Measurements from ENCODE around the gene AGAP1.

Gene AGAP1

DNA sequence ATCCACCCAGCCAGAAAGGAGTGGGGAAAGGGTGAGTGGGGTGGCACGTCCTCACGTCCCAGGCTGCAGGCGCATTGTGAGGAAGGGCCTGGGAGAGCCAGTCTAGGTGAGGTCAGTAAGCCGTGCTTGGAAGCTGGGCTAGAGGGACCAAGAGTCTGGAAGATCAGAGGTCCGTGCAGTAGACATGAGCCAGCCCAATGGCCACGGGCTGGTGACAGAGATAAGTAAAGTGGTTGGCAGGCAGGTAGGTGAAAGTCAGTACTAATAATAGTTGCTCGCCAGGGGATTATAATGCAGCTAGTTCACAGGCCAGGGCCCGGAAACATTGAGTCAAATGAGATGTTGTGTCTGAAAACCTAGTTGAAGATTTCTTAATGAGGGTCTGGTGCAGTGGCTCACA, 541.1 kb downstream of the AGAP1 start:
- no peak for DNase-seq

DNA sequence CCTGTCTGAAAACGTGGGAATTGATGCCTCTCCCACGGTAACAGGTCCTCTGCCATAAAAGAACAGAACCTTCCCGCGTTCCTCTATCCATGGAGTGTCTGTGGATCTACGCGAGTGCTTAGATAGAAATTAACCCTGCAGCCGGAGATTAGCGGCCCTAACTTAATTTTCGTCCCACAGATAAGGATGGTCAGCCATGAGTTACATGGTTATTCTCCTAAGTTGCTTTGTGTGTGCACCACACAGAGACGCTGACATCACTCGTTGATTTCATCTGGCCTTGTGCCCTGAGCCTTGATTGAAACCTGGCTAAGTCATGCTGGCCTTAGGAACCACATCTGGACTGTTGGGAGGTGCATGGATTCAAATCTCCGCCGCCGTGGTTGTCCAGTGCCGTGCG, 542.2 kb downstream of the AGAP1 start:
- DNase-seq = no peak

DNA sequence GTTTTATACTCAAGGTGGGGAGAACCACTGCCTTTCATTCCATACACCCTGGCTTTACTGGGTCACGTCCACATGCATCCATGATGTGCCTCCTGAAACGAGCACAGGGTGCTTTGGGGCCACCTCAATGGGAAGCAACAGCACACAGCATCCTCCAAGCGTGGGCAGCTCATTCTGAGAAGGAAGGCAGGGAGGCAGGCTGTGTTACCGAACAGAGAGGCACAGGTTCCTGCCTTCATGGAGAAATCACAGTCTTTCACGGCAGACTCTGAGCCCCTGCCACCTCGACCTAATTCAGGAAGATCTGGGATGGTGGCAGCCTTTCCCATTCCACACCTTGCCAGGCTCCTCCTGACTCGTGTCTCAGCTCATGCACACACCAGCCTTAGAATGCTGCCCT, 544.3 kb downstream of the AGAP1 start:
- no peak for DNase-seq

DNA sequence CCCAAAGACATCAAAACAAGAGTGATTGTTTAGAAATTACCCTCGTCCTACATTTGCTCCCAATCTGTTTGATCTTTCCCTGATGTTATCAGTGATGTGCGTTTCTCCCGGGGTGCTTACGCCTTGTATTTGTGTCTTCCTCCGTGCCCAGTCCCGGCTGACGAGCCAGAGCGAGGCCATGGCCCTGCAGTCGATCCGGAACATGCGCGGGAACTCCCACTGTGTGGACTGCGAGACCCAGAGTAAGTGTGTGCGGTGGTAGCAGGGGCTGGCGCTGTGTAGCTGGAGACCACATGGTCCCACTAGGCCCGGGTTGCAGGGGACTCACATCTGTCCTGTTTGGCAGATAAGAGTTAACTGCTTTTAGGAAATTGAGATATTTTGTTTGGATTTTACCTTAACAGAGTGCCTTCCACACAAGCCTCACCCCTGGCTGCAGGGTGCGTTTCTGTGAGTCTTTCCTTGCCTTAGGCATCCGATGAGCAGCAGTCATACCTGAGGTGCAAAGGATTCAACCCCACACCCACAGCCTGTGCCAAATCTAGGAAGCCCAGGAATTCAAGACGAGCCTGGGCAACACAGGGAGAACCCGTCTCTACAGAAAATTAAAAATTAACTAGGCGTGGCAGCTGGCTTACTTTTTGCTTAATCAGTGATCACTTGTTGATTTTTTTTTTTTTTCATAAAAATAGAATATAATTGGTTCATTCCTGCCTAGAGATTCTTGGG, 546.9 kb downstream of the AGAP1 start:
- DNase-seq = no peak

DNA sequence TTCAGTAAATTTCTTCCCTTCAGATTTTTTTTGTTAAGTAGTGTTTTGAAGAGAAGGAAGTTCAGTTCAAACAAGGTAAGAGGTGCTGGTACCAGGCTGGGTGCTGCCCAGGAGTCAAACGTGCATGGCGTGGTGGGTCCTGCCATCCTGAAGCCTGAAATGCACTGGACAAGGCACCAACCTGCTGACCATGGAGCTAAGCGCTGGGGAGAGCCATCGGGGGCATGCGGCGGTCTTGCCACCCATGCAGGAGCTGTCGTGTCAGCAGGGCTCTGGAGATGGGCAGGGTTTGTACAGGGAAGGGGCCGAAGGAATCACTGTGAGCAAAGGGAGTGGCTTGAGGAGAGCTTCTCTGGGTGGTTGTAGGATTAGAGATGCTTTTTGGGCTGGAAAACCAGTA, 547.8 kb downstream of the AGAP1 start:
- no peak for DNase-seq

DNA sequence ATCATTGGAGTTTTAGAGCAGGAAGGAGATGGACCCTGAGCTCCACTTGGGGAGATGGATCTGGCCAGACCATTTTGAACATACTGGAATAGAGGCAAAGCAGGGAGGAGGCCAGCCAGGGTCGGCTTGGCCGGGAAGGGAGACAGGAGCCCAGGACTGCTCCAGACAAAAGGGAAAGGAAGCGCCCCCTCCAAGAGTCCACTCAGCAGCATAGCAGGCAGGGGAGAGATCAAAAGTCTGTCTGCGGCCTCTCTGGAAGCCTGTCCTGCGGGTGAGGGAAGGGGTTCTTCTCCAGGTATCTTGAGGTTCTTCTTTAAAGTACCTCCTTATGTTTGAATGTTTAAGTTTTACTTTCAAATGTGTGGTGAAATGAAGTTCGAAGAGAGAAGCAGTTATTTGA, 548.2 kb downstream of the AGAP1 start:
- DNase-seq = no peak

DNA sequence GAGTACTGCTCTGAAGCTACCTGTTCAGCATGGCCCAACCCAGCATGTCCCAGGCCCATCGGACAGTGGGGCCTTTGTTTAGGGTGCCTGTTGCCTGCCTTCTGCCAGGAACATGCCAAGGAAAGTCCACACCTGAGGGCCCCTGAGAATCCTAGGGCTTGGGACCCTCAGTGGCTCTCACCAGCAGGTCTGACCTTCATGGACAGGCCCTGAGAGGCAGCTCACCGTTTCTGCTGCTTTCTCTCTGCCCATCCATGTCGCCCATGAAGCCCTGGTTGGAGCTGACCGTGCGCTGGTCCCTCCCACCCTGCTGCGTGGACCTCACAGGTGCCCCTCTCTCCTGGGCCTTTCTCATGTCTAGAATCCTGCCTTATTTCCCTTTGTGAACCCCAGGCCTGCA, 550.3 kb downstream of the AGAP1 start:
- no peak for DNase-seq

DNA sequence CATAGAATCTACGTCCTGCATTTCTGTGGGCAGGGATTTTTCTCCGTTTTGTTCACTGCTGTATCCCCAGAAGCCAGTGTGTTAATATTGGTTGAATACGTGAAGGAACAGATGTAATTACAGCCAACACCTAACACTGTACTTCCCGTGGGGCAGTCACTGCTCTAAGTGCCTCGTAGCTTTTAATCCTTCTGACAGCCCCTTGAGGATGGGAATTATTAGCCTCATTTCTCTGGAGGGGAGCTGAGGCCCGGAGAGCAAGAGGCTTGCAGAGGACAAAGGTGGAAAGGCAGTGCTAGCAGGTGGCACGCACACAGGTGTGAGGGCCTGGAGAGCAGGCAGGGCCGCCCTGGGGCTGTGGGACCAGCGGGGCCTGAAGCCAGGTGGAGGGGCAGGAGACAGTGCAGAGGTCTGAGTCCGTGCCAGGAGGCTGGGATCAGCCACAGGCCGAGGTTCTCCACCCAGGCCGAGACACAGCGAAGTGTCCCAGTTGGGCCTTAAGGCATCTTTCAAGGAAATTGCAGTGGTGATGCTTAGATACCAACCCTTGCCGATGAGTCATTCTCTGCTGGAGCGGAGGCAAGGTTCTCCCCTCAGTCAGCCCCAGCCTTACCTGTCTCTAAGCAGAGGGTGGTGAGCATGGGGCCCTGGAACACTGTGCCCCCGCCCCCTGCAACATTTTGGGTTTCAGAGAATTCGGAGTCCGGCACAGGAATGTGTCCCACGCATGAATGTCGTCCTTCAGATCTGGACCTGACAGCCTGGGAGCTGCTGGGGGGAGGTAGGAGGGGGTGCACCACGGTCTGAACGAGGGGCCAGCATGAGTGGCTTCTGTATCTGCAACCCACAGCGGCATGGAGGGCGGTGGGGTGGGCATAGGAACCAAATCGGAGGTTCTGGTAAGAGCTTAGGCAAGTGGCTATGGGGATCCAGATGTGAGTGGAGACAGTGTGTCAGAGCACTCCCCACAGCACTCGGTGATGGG, 551.7 kb downstream of the AGAP1 start:
- DNase-seq = no peak

DNA sequence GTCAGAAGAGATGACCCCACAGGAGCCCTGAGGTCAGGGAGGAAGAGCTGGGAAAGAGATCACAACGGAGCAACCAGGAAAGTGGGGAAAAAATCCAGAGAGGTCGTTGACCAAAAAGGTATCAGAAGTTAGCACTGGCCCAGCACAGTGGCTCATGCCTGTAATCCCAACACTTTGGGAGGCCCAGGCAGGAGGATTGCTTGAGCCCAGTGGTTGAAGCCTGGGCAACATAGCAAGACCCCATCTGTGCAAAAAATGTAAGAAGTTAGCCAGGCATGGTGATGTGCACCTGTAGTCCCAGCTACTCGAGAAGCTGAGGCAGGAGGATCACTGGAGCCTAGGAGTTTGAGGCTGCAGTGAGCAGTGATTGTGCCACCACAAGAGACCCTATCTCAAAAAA, 552.9 kb downstream of the AGAP1 start:
- DNase-seq = no peak

DNA sequence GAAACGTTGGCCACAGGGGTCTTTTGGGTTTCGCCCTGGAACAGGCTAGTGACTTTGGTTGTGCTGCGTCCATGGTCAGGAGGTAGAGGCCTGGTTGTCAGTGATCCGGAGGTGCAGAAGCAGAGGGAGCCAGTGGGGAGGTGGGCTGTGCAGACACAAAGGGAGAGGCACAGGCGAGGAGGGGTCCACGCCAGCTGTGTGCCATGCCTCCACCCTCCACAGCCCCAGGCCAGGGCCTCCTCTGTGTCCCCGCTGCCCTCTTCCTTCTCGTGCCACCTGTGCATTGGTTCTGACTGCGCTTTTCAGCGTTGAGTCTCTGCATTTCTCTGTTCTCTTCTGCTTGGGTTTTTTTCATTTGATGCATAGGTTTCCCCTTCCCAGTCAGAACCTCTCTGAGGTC, 553.3 kb downstream of the AGAP1 start:
- DNase-seq = no peak

DNA sequence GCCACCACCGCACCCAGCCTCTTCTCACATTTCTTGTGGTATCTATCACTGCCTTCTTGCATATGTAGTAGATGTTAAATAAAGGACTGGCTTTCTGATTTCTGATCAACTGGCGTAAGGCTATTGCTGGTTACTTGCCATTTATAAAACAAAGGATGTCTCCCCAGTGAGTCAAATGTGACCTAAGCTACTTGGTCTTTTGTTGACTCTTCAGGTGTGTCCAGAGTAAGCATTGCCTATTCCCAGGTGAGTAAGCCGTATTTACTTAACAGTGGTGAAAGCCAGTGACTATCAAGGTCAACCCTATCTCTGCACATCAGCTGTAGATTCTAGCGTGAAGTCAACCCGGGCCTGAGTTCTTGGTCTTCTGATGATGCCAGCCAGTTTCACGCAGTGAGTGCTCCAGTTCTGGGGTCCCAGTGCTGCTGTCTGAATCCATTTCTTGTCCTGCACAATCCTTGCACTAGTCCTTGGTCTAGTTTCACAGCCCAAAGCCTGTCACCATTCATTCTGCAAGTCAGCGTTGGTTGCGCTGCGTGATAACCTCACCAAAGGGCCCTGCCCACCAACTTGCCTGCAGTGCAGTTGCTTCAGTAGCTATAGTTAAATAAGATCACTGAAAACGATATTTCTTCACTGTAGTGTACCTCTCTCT, 554.2 kb downstream of the AGAP1 start:
- no peak for DNase-seq

DNA sequence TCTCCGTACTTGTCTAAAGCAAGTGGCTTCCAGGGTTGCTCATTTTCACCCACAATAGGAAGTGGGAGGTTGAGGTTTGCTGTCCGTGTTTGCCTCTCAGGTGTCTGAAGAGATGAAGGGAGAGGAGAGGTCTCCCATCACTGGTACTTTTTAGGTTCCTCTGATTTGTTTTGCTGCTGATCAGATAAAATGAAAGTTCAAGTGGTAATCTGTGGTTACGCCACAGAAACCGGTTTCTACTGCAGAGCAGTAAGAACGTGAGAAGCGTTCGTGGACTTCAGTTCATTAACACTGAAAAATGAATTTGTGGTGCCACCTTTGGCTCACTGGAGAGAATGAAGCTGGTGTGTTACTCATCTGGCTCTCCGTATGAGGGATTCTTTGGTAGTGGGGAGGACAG, 556.1 kb downstream of the AGAP1 start:
- no peak for DNase-seq

DNA sequence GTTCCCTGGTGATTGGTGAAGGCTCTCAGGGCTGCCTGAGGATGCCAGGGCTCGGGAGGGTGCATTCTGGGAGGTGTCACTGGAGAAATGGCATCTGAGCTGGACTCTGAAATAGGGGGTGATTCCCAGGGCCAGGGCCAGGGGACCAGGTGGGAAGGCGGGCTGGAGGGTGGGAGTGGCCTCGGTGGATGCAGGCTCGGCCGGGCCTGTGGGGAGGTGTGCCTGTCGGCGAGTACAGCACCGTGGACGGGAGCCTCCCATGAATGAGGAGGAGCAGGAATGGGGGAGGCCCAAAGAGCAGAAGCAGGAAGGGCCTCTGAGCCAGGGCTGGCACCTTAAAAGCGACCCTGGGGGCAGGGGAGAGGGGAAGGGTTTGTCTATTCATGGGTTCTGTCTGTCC, 557.5 kb downstream of the AGAP1 start:
- no peak for DNase-seq

DNA sequence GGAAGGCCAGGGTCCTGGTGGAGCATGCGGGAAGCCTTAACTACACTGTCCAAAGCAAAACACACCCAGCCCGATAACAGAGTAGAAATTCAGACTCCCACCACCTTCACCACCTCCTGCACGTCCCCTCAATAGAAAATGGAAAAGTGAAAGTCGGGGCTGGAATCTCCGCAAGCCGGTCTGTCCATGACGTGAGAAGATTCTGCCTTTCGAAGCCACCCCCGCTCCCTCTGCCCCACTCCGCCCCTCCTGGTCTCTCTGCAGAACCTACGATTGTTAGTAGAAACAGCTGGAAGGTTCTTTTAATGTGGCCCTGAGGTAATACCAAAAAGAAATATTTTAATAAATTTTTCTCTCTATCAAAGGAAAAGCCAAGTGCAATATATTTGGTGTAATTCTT, 558.0 kb downstream of the AGAP1 start:
- DNase-seq = no peak

DNA sequence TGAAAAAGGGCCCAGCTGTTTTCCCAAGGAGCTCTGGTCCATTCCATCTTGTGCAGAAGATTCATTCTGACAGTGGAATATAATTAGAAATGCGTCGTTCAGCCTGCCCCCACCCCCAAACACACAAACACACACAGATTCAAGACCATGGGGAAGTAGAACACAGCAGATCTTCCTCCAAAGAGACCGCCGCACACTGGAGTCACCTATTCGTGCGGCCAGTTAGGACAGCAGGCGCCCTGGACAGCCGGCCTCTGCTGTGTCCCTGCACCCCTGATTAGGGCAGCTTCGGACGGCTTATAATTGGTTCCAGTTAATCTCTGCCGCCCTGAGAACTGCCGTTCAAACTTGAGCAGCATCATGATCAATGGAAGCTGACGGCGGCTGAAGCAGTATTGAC, 558.4 kb downstream of the AGAP1 start:
- no peak for DNase-seq

DNA sequence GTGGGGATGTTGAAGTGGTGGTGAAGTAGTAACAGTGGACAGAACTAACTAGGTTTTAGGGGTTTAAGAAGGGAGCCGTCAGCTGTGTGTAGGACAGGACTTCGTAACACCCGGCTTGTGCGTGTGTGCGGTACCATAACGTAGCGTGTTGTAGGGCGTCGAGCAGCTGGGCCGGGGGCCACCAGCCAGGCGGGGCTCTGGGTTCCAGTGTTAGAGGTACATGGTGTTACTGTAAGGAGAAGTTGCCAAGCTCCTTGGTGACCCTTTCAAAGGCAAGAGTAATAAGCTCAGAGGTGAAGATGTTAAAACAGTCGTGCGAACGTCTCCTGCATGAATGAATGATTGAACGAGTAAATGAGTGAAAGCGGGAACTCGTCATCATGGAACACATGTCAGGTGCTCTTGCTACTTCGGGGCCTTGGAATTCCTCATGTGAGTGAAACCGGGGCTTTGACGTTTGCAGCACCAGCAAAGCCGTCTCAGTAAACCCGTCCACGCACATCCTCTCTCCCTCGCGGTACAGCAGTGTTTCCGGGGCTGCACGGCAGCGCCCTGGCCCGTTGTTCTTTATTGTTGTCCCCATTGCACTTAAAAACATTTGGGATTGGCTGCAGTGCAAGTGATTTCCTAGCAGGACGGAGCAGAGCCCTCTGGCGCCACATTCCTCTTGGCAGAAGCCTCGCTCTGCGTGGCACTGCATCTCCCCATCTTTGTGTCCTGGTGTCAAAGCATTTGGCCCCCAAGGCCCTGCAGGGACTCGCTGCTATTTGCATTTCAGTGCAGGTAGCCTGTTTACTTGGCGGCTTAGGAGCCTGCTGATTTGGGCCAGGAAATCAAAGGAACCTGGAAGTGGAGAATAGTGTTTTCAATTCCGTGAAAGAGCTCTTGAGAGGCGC, 559.3 kb downstream of the AGAP1 start:
- DNase-seq = no peak

DNA sequence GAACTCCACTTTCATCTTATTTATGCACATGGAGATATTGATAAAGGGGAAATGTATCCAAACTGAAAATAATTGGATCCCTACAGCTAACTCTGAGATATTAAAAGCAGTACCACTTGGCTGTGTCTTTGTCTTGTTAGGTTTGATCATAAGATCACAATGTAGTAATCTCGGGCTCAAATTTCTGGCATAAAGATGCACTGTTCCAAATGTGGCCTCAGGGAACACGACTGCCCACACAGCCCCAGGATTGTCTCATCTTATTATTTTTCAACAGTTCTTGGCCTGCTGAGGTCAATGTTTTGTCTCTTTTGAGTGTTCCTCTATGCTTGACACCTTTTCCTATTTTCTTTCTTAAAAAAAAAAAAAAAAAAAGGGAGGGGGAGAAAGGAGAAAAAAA, 560.3 kb downstream of the AGAP1 start:
- no peak for DNase-seq

DNA sequence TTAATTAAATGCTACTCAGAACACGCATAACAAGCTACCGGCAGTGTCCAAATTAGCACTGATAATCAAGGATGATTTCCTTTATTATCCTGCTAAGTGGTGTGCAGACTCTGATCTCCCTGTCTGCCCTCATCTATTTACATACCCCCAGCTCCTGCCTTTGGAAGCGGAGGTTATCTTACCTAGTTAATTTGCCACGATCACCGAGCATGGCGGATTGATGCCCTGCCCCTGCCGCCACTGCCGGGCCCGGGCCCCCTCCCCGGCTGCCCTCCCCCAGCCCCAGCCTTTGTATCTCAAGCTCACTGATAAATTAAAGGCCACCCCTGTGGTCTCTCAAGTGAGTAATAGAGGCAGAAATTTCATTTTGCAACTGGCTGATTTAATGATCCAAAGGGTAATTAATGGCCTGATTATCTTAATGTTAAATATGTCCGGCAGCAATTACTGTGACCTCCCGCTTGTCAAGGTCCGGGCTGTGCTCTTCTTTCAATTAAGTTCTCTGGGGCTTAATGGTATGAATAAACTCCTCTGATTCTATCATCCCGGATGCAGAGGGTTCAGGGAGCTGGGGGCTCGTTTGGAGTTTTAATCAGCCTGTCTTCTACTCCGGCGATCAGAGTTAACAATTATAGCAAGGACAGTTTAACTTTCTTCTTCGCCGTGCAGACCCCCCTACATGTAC, 560.9 kb downstream of the AGAP1 start:
- DNase-seq = no peak

DNA sequence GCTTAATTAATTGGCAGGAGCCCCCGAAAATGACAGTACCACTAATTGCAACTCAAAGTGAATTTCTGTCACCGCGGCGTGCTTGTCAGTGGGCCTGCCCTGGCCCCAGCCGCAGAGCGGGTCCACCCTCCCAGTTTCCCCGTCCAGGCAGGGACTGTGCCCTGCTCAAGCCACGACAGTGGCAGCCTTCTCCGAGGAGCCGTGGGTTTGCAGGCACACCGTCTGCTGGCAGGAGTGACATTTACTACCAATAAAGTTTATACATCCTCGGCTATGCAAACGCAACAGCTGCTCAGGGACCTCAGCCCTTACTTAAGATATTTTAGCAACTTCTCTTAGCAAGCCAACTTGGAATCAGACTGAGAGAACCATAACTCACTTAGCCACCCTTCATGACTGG, 561.6 kb downstream of the AGAP1 start:
- no peak for DNase-seq

DNA sequence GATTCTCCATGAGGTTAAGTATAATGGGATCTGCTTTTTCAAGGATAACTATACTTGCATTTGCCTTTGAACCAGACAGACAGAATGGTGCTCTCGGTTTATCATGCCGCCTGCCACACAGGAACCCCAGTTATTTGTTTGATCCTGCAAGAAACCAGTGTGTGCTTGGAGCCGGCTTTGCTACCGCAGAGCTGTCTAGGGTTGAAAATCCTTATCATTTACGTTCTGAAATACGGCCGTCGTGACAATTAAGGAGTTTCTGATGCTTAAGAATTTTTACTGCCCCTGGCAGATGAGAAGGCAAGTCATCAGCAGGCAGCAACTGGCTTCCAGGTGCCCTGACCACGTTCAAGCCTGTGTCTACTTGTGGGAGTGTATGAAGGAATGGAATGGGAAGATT, 562.3 kb downstream of the AGAP1 start:
- no peak for DNase-seq

DNA sequence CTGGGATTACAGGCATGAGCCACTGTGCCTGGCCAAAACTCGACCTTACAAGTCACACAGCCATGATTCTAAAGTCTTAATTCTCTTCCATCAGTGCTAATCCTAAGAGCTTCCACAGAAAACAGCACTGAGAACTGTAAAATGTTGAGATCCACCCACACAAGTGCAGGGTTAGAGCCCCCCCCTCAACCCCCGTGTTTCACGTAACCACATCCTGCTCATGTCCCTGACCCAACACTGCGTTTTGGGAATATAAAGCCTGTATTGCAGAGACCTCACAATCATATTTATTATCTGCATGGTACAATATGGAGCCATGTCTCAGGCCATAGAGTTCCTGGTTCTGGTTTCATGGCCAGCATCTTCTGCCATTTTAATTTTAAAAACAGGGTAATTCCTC, 563.5 kb downstream of the AGAP1 start:
- DNase-seq = no peak

DNA sequence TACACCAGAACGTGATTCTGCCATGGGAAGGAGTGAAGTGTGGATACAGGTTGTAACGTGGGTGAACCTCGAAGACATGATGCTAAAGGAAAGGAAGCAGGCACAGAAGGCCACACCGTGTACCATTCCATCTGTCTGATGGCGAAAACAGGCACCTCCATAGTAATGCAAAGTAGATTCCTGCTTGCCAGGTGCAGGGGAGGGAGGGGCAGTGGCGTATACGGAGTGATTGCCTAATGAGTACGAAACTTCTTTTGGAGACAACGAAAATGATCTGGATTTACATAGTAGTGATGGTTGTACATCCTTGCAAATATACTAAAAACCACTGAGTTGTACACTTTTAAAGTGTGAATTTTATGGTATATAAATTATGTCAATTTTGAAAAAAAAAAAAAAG, 567.7 kb downstream of the AGAP1 start:
- no peak for DNase-seq
